ENCODE measurements around the gene SPINK8. TPM values are rescaled to one million over a fixed set of nuclear protein-coding genes. Genes with fewer than 3 reads are reported as not detected.
A peak's percentile ranks its signal among the peaks of the same experiment; 100 is the strongest.

The SPINK8 gene
- total and polyA plus RNA-seq, 2 donors (not counting 3 experiments of a cell fraction or from before 2014, with no cell fraction given), result not detected

GRCh38 chr3:48301800-48302166 lies 31.7 kb downstream of the SPINK8 start:
- Histone ChIP-seq H3K79me2 (ENCODE audit: control insufficient read depth, insufficient read depth, low read length) (peaks cover 11% of the 10 kb centered on the region), H4K20me1 (replicated peaks; ENCODE audit: control insufficient read depth, extremely low read depth, insufficient read depth, low read length) (no peaks in the 10 kb centered on the region), H2AFZ (ENCODE audit: low read depth, low read length) (peak overlapping the region; percentile 47), H3K36me3 (ENCODE audit: control insufficient read depth in 2 of 2, extremely low read depth in 1 of 2, insufficient read depth in 2 of 2, low read length in 2 of 2) (peaks cover 2 to 3% of the 10 kb centered on the region in 2 experiments), H3K27ac (ENCODE audit: insufficient read depth, low read depth, low read length) (peak overlapping the region; percentile 51), H3K27me3 (ENCODE audit: control insufficient read depth in 2 of 2, insufficient read depth in 2 of 2, low read length in 2 of 2) (peaks cover 2 to 11% of the 10 kb centered on the region in 2 experiments), H3K9me1 (replicated peaks; ENCODE audit: control insufficient read depth, extremely low read depth, insufficient read depth, low read length) (no peaks in the 10 kb centered on the region), H3K9me3 (replicated peaks; ENCODE audit: control insufficient read depth, insufficient read depth, low read length) (no peaks in the 10 kb centered on the region), H3K4me2 (ENCODE audit: insufficient read depth, low read length) (peak overlapping the region; percentile 62), H3K4me1 (ENCODE audit: control insufficient read depth, extremely low read depth, insufficient read depth, low read length) (peaks cover 8% of the 10 kb centered on the region), H3K4me3 (replicated peaks in 1 of 3; ENCODE audit: insufficient read depth in 1 of 3, low read depth in 1 of 3, low read length in 3 of 3) (peak overlapping the region; percentile 57 to 86 (median 65)), H3K9ac (replicated peaks; ENCODE audit: extremely low read depth, insufficient read depth, low read length) (peak overlapping the region; percentile 67)
- intact Hi-C loops (cut with micrococcal nuclease), result loop anchor here (1.0 kb wide), 1 partner anchor 60 kb away; the partner anchor contains the start of gene ZNF589
- TSS peak; percentile 88 for BruUV-seq (replicated peaks)
- dilution Hi-C loops (cut with MboI; ENCODE audit: extremely low pct_ligation_motif_present, low sequenced_read_pairs), result no loop called here
- FAIRE-seq (no peak), DNase-seq (ENCODE audit: low read depth, low spot score) (no peak)
- CTCF ChIA-PET, result interaction anchor here (0.6 to 2.7 kb wide), 3 partner anchors 28 to 135 kb away, joined by 4 to 21 read pairs (median 4); no protein-coding TSS in a partner anchor
- POLR2A ChIA-PET, result no interaction called here
- TF ChIP-seq GATA2 (IDR thresholded peaks at IDR 0.05; ENCODE audit: insufficient read depth, insufficient read length, low read depth, low read length) (no peak), MYC (IDR thresholded peaks at IDR 0.05; ENCODE audit: low read depth, low read length) (no peak), JUN (IDR thresholded peaks at IDR 0.05; ENCODE audit: borderline replicate concordance, insufficient read depth, insufficient read length, low read depth) (no peak), CTCF (IDR thresholded peaks at IDR 0.05; ENCODE audit: extremely low read depth in 1 of 2, insufficient read depth in 1 of 2, low read depth in 1 of 2, low read length in 2 of 2) (no peak), POLR2A (IDR thresholded peaks at IDR 0.05; ENCODE audit: low read depth, low read length) (no peak), FOS (IDR thresholded peaks at IDR 0.05; ENCODE audit: borderline replicate concordance, insufficient read depth, low read length) (no peak), POLR2AphosphoS5 (IDR thresholded peaks at IDR 0.05; ENCODE audit: insufficient read depth, low read depth, low read length) (no peak), EZH2 (IDR thresholded peaks at IDR 0.05; ENCODE audit: borderline replicate concordance, low read depth, low read length, severe bottlenecking) (no peak)
- TF ChIP-seq, protein P1, sequence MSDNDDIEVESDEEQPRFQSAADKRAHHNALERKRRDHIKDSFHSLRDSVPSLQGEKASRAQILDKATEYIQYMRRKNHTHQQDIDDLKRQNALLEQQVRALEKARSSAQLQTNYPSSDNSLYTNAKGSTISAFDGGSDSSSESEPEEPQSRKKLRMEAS (IDR thresholded peaks at IDR 0.05; ENCODE audit: insufficient read depth, insufficient read length), result no peak

Measured in endothelial cell of umbilical vein (primary cell).